ENCODE results near the gene LRRC75A.

DNA sequence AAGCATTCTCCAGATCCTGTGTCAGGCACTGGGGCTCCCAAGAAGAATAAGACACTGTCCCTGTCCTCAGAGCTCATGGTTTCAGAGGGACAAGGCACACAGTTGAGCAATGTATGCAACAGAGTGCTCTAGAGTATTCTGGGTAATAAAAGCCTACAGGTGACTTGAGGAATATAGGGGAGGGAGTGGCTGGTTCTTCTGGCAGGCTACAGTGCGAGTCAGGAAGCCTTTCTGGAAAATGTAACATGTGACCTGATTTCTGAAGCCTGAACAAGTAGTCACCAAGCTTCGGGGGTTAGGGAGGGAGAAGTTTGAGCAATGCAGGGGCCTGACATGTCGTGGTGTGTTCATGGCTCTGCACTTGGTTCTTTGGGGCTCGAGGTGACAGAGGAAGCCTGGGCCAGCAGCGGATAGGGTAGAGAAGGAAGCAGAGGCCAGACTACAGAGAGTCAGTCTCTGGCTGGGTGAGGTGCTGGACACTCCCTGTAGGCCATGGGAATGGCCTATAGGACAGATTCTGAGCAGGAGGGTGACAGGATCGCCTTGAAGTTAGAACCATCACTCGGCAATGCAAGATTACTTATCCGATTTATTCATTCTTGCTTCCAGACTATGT is 16.0 kb upstream of the LRRC75A start:
- TF ChIP-seq, protein P1, sequence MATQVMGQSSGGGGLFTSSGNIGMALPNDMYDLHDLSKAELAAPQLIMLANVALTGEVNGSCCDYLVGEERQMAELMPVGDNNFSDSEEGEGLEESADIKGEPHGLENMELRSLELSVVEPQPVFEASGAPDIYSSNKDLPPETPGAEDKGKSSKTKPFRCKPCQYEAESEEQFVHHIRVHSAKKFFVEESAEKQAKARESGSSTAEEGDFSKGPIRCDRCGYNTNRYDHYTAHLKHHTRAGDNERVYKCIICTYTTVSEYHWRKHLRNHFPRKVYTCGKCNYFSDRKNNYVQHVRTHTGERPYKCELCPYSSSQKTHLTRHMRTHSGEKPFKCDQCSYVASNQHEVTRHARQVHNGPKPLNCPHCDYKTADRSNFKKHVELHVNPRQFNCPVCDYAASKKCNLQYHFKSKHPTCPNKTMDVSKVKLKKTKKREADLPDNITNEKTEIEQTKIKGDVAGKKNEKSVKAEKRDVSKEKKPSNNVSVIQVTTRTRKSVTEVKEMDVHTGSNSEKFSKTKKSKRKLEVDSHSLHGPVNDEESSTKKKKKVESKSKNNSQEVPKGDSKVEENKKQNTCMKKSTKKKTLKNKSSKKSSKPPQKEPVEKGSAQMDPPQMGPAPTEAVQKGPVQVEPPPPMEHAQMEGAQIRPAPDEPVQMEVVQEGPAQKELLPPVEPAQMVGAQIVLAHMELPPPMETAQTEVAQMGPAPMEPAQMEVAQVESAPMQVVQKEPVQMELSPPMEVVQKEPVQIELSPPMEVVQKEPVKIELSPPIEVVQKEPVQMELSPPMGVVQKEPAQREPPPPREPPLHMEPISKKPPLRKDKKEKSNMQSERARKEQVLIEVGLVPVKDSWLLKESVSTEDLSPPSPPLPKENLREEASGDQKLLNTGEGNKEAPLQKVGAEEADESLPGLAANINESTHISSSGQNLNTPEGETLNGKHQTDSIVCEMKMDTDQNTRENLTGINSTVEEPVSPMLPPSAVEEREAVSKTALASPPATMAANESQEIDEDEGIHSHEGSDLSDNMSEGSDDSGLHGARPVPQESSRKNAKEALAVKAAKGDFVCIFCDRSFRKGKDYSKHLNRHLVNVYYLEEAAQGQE (IDR thresholded peaks at IDR 0.05; ENCODE audit: borderline replicate concordance in 1 of 2, low read depth in 1 of 2, low read length in 2 of 2) = no peak
- TF ChIP-seq HCFC1 (IDR thresholded peaks at IDR 0.05; ENCODE audit: low read depth, low read length) (no peak), POLR2A (IDR thresholded peaks at IDR 0.05; ENCODE audit: insufficient read depth in 1 of 2, low read depth in 2 of 2, low read length in 2 of 2) (no peak), SIN3A (IDR thresholded peaks at IDR 0.05; ENCODE audit: borderline replicate concordance, low read depth, low read length) (no peak), TBP (CRISPR knock-in tag; IDR thresholded peaks at IDR 0.05) (no peak), ATAD3A (CRISPR knock-in tag; IDR thresholded peaks at IDR 0.05) (no peak), SP2 (CRISPR knock-in tag; IDR thresholded peaks at IDR 0.05) (no peak)
- TF ChIP-seq, protein P2, sequence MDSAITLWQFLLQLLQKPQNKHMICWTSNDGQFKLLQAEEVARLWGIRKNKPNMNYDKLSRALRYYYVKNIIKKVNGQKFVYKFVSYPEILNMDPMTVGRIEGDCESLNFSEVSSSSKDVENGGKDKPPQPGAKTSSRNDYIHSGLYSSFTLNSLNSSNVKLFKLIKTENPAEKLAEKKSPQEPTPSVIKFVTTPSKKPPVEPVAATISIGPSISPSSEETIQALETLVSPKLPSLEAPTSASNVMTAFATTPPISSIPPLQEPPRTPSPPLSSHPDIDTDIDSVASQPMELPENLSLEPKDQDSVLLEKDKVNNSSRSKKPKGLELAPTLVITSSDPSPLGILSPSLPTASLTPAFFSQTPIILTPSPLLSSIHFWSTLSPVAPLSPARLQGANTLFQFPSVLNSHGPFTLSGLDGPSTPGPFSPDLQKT (CRISPR knock-in tag; IDR thresholded peaks at IDR 0.05; ENCODE audit: borderline replicate concordance) = no peak
- TF ChIP-seq, protein P3, sequence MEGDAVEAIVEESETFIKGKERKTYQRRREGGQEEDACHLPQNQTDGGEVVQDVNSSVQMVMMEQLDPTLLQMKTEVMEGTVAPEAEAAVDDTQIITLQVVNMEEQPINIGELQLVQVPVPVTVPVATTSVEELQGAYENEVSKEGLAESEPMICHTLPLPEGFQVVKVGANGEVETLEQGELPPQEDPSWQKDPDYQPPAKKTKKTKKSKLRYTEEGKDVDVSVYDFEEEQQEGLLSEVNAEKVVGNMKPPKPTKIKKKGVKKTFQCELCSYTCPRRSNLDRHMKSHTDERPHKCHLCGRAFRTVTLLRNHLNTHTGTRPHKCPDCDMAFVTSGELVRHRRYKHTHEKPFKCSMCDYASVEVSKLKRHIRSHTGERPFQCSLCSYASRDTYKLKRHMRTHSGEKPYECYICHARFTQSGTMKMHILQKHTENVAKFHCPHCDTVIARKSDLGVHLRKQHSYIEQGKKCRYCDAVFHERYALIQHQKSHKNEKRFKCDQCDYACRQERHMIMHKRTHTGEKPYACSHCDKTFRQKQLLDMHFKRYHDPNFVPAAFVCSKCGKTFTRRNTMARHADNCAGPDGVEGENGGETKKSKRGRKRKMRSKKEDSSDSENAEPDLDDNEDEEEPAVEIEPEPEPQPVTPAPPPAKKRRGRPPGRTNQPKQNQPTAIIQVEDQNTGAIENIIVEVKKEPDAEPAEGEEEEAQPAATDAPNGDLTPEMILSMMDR (CRISPR knock-in tag; IDR thresholded peaks at IDR 0.05) = no peak
